ENCODE measurements around the gene ARHGAP42. TPM values are rescaled to one million over a fixed set of nuclear protein-coding genes. Genes with fewer than 3 reads are reported as not detected.

ARHGAP42 gene
- total and polyA plus RNA-seq, 4 donors, result 15.6 to 37.7 (median 30.5) TPM

- no peak for DNase-seq (ENCODE audit: low read depth in 4 of 6, low spot score in 6 of 6)
- no peak overlapping the region for H3K27ac ChIP-seq (ENCODE audit: low read depth, low read length)
- no peaks in the 10 kb centered on the region for H3K4me1 ChIP-seq (ENCODE audit: control insufficient read depth, insufficient read depth, low read length)
- no peak overlapping the region for H3K4me3 ChIP-seq (ENCODE audit: low read depth, low read length)
- no peaks in the 10 kb centered on the region for H3K27me3 ChIP-seq (ENCODE audit: control insufficient read depth, insufficient read depth, low read length)
- H3K9me3 ChIP-seq (ENCODE audit: control insufficient read depth, insufficient read depth, low read length), result no peaks in the 10 kb centered on the region
- no peaks in the 10 kb centered on the region for H3K36me3 ChIP-seq (ENCODE audit: control insufficient read depth, insufficient read depth, low read length)
- WGBS (ENCODE audit: insufficient coverage), result 89% methylated on average over 13 of the region's 13 CpGs
Observed at GRCh38 chr11:100905684-100906083, 218.6 kb downstream of the ARHGAP42 start.

- no peak overlapping the region for H3K27ac ChIP-seq (ENCODE audit: low read depth, low read length)
- no peaks in the 10 kb centered on the region for H3K36me3 ChIP-seq (ENCODE audit: control insufficient read depth, insufficient read depth, low read length)
- H3K4me3 ChIP-seq (ENCODE audit: low read depth, low read length), result no peak overlapping the region
- H3K27me3 ChIP-seq (ENCODE audit: control insufficient read depth, insufficient read depth, low read length), result no peaks in the 10 kb centered on the region
- no peaks in the 10 kb centered on the region for H3K4me1 ChIP-seq (ENCODE audit: control insufficient read depth, insufficient read depth, low read length)
- no peaks in the 10 kb centered on the region for H3K9me3 ChIP-seq (ENCODE audit: control insufficient read depth, insufficient read depth, low read length)
- DNase-seq (ENCODE audit: low read depth in 4 of 6, low spot score in 6 of 6), result no peak
- no CpG with 5 or more reads among the region's 2 CpGs for WGBS (ENCODE audit: insufficient coverage)
Observed at GRCh38 chr11:100908746-100909145, 221.7 kb downstream of the ARHGAP42 start.

- no peak for DNase-seq (ENCODE audit: low read depth in 4 of 6, low spot score in 6 of 6)
- Histone ChIP-seq H3K4me3 (ENCODE audit: low read depth, low read length) (no peak overlapping the region), H3K4me1 (ENCODE audit: control insufficient read depth, insufficient read depth, low read length) (no peaks in the 10 kb centered on the region), H3K27ac (ENCODE audit: low read depth, low read length) (no peak overlapping the region), H3K36me3 (ENCODE audit: control insufficient read depth, insufficient read depth, low read length) (no peaks in the 10 kb centered on the region), H3K9me3 (ENCODE audit: control insufficient read depth, insufficient read depth, low read length) (no peaks in the 10 kb centered on the region), H3K27me3 (ENCODE audit: control insufficient read depth, insufficient read depth, low read length) (no peaks in the 10 kb centered on the region)
- no CpG with 5 or more reads among the region's 1 CpG for WGBS (ENCODE audit: insufficient coverage)
Observed at GRCh38 chr11:100910808-100911207, 223.7 kb downstream of the ARHGAP42 start.

- 74% methylated on average over 3 of the region's 6 CpGs for WGBS (ENCODE audit: insufficient coverage)
- DNase-seq (ENCODE audit: low read depth in 4 of 6, low spot score in 6 of 6), result no peak
Observed at GRCh38 chr11:100914415-100915110, 227.5 kb downstream of the ARHGAP42 start.

GRCh38 chr11:100918551-100919500, 231.7 kb downstream of the ARHGAP42 start:
- Histone ChIP-seq H3K9me3 (ENCODE audit: control insufficient read depth, insufficient read depth, low read length) (no peaks in the 10 kb centered on the region), H3K27me3 (ENCODE audit: control insufficient read depth, insufficient read depth, low read length) (no peaks in the 10 kb centered on the region), H3K27ac (ENCODE audit: low read depth, low read length) (no peak overlapping the region), H3K4me1 (ENCODE audit: control insufficient read depth, insufficient read depth, low read length) (no peaks in the 10 kb centered on the region), H3K36me3 (ENCODE audit: control insufficient read depth, insufficient read depth, low read length) (no peaks in the 10 kb centered on the region), H3K4me3 (ENCODE audit: low read depth, low read length) (no peak overlapping the region)
- WGBS (ENCODE audit: insufficient coverage), result no CpG with 5 or more reads among the region's 6 CpGs
- peak in 3 of 6 donors; percentile 29 to 79 (median 78) for DNase-seq (ENCODE audit: low read depth in 4 of 6, low spot score in 6 of 6)

More at GRCh38 chr11:100914415-100915110, 227.5 kb downstream of the ARHGAP42 start:
- Histone ChIP-seq H3K27ac (ENCODE audit: low read depth, low read length) (no peak overlapping the region), H3K36me3 (ENCODE audit: control insufficient read depth, insufficient read depth, low read length) (no peaks in the 10 kb centered on the region), H3K4me1 (ENCODE audit: control insufficient read depth, insufficient read depth, low read length) (no peaks in the 10 kb centered on the region), H3K4me3 (ENCODE audit: low read depth, low read length) (no peak overlapping the region), H3K27me3 (ENCODE audit: control insufficient read depth, insufficient read depth, low read length) (no peaks in the 10 kb centered on the region), H3K9me3 (ENCODE audit: control insufficient read depth, insufficient read depth, low read length) (no peaks in the 10 kb centered on the region)

- DNase-seq (ENCODE audit: low read depth in 4 of 6, low spot score in 6 of 6), result no peak
- H3K27me3 ChIP-seq (ENCODE audit: control insufficient read depth, insufficient read depth, low read length), result no peaks in the 10 kb centered on the region
- no peak overlapping the region for H3K4me3 ChIP-seq (ENCODE audit: low read depth, low read length)
- no peaks in the 10 kb centered on the region for H3K9me3 ChIP-seq (ENCODE audit: control insufficient read depth, insufficient read depth, low read length)
- no peaks in the 10 kb centered on the region for H3K4me1 ChIP-seq (ENCODE audit: control insufficient read depth, insufficient read depth, low read length)
- H3K27ac ChIP-seq (ENCODE audit: low read depth, low read length), result no peak overlapping the region
- H3K36me3 ChIP-seq (ENCODE audit: control insufficient read depth, insufficient read depth, low read length), result no peaks in the 10 kb centered on the region
Observed at GRCh38 chr11:100920593-100920992, 233.5 kb downstream of the ARHGAP42 start.

- H3K27ac ChIP-seq (ENCODE audit: low read depth, low read length), result no peak overlapping the region
- H3K36me3 ChIP-seq (ENCODE audit: control insufficient read depth, insufficient read depth, low read length), result no peaks in the 10 kb centered on the region
- no peak for DNase-seq (ENCODE audit: low read depth in 4 of 6, low spot score in 6 of 6)
- H3K4me1 ChIP-seq (ENCODE audit: control insufficient read depth, insufficient read depth, low read length), result no peaks in the 10 kb centered on the region
- WGBS (ENCODE audit: insufficient coverage), result no CpG with 5 or more reads among the region's 5 CpGs
- H3K4me3 ChIP-seq (ENCODE audit: low read depth, low read length), result no peak overlapping the region
- H3K9me3 ChIP-seq (ENCODE audit: control insufficient read depth, insufficient read depth, low read length), result no peaks in the 10 kb centered on the region
- H3K27me3 ChIP-seq (ENCODE audit: control insufficient read depth, insufficient read depth, low read length), result no peaks in the 10 kb centered on the region
Observed at GRCh38 chr11:100922121-100922520, 235.0 kb downstream of the ARHGAP42 start.

GRCh38 chr11:100923555-100923954, 236.5 kb downstream of the ARHGAP42 start:
- H3K9me3 ChIP-seq (ENCODE audit: control insufficient read depth, insufficient read depth, low read length), result no peaks in the 10 kb centered on the region
- no peaks in the 10 kb centered on the region for H3K36me3 ChIP-seq (ENCODE audit: control insufficient read depth, insufficient read depth, low read length)
- H3K27ac ChIP-seq (ENCODE audit: low read depth, low read length), result peak overlapping the region; percentile 65
- H3K4me3 ChIP-seq (ENCODE audit: low read depth, low read length), result no peak overlapping the region
- no CpG with 5 or more reads among the region's 2 CpGs for WGBS (ENCODE audit: insufficient coverage)
- no peaks in the 10 kb centered on the region for H3K27me3 ChIP-seq (ENCODE audit: control insufficient read depth, insufficient read depth, low read length)
- peak in 1 of 6 donors; percentile 56 for DNase-seq (ENCODE audit: low read depth in 4 of 6, low spot score in 6 of 6)
- H3K4me1 ChIP-seq (ENCODE audit: control insufficient read depth, insufficient read depth, low read length), result no peaks in the 10 kb centered on the region

GRCh38 chr11:100925935-100926334, 238.8 kb downstream of the ARHGAP42 start:
- Histone ChIP-seq H3K27ac (ENCODE audit: low read depth, low read length) (no peak overlapping the region), H3K9me3 (ENCODE audit: control insufficient read depth, insufficient read depth, low read length) (no peaks in the 10 kb centered on the region), H3K36me3 (ENCODE audit: control insufficient read depth, insufficient read depth, low read length) (no peaks in the 10 kb centered on the region), H3K4me1 (ENCODE audit: control insufficient read depth, insufficient read depth, low read length) (no peaks in the 10 kb centered on the region), H3K27me3 (ENCODE audit: control insufficient read depth, insufficient read depth, low read length) (no peaks in the 10 kb centered on the region), H3K4me3 (ENCODE audit: low read depth, low read length) (no peak overlapping the region)
- 71% methylated on average over 1 of the region's 3 CpGs for WGBS (ENCODE audit: insufficient coverage)
- no peak for DNase-seq (ENCODE audit: low read depth in 4 of 6, low spot score in 6 of 6)

Measured in spinal cord (tissue), 10 donors.